Ovary (tissue), 10 donors: ENCODE results near the gene TMSB10. TPM values are rescaled to one million over a fixed set of nuclear protein-coding genes. Genes with fewer than 3 reads are reported as not detected.
A peak's percentile ranks its signal among the peaks of the same experiment; 100 is the strongest.

ENCODE experiments used
- DNase-seq, 5 donors: peaks; one replicate each; pipeline ENCODE4 v3.0.0-alpha.2; 2019 to 2020
- H3K27ac ChIP-seq, 2 donors: fragments of 200-600 bp; one replicate each; pipeline versions ENCODE4 v1.5.1 to v1.8.0; 2019 to 2022
- H3K27me3 ChIP-seq: fragments of 200-600 bp; one replicate; pipeline ENCODE4 v1.8.0; 2022
- H3K36me3 ChIP-seq: fragments of 200-600 bp; sonication (generic); one replicate; pipeline ENCODE4 v1.5.1; 2019
- H3K4me1 ChIP-seq: one replicate; pipeline ENCODE4 v1.8.1; 2013; ENCODE audit warnings: mild to moderate bottlenecking, moderate library complexity; ENCODE audit not compliant: insufficient read depth
- H3K4me3 ChIP-seq: fragments of 200-600 bp; sonication (generic); one replicate; pipeline ENCODE4 v1.5.1; 2017
- H3K9me3 ChIP-seq, 2 donors: fragments of 200-600 bp in 1 of 2; sonication (generic) in 1 of 2; one replicate each; pipeline versions ENCODE4 v1.5.1 to v1.8.1; 2013 to 2019; ENCODE audit warnings: mild to moderate bottlenecking in 1 of 2, moderate library complexity in 1 of 2
- EP300 ChIP-seq: sonication (generic); formaldehyde crosslinking; IDR thresholded peaks from one replicate; pipeline ENCODE4 v1.6.1; 2017; ENCODE audit warnings: antibody characterized with exemption
- POLR2A ChIP-seq: fragments of 450-650 bp; IDR thresholded peaks from one replicate; pipeline ENCODE4 v1.6.1; 2017; ENCODE audit warnings: antibody characterized with exemption, mild to moderate bottlenecking, moderate library complexity
- WGBS, 3 donors: extraction: QIAGEN DNeasy Blood & Tissue Kit in 1 of 3; methylation state at CpG; one replicate each; pipeline versions ENCODE4 v1.1.5 to v1.1.7; 2013 to 2017; 5-methylcytosine and 5-hydroxymethylcytosine counted together
- intact Hi-C, 4 donors: fragments of 100-400 bp; cut with DNase I; formaldehyde crosslinking; loops; one replicate each; pipeline versions ENCODE4 v1.11.0 to v1.15.1; 2022 to 2023
- long read RNA-seq, 3 donors: library from polyadenylated mRNA in 2 of 3; unstranded in 2 of 3; transcript quantifications; one replicate each; pipeline ENCODE4 v2.0.0 and lab custom pipeline, GENCODE V29; 2021 to 2026
- polyA plus RNA-seq, 2 donors: library from polyadenylated mRNA; stranded (reverse); fragments of 200-250 nt in 1 of 2; fragments of 350-450 nt in 1 of 2; fragmentation: Illumina TruSeq in 1 of 2; extraction: RNeasy Lipid Tissue Mini Kit (QIAGEN cat#74804) in 1 of 2; gene quantifications; one replicate each; pipeline ENCODE4 v1.2.3, GENCODE V29; 2013 to 2014
- total RNA-seq, 7 donors: library from RNA; depleted of rRNA in 2 of 7; stranded (reverse); fragments of >200 nt in 2 of 7; fragmentation: NEBNext Ultra II Directional in 3 of 7; extraction: Animal tissue kit (Norgen Biotek cat#: 25700) in 3 of 7; gene quantifications; one replicate each; pipeline versions ENCODE4 v1.1.0 to v1.2.4, GENCODE V29; 2016 to 2023
- TF ChIP-seq, protein P1 (sequence below), 3 donors: fragments of 450-650 bp in 2 of 3; fragments of 200-600 bp in 1 of 3; IDR thresholded peaks; one replicate each; pipeline versions ENCODE4 v1.5.1 to v1.8.0; 2016 to 2022; ENCODE audit warnings: antibody characterized with exemption in 3 of 3, mild to moderate bottlenecking in 1 of 3
- donor health status: DM: no; HTN: no; CAD: no; lungs with moderate emphysema.
- donor health status: DM: no; HTN: no; CAD: no.
- donor health status: Bipolar disorder and iron deficiency.
- donor health status: DM: yes; HTN: yes; CAD: no.
- donor health status: DM: no; HTN: no; CAD: no.
- donor health status: DM: yes; HTN: yes; CAD: no.

The TMSB10 gene
- total RNA-seq: 1,000 to 10,000 TPM; 1,247 to 5,558 (median 2,420) TPM
- 1,000 to 10,000 TPM; 3,855 to 4,037 TPM for polyA plus RNA-seq
- long read RNA-seq, donor 1, transcript TMSB10-201 (3 exons, 496 nt): major isoform, 649 of 673 reads
- long read RNA-seq, donor 1, partial matches to known transcripts: 16 of 673 reads
- long read RNA-seq, donor 1, other reads (novel, unspliced or antisense): 8 of 673 reads
- long read RNA-seq, donor 2, transcript TMSB10-201 (3 exons, 496 nt): major isoform, 950 of 1,025 reads
- long read RNA-seq, donor 2, partial matches to known transcripts: 57 of 1,025 reads
- long read RNA-seq, donor 2, other reads (novel, unspliced or antisense): 18 of 1,025 reads
- long read RNA-seq, donor 3, transcript TMSB10-201 (3 exons, 496 nt): major isoform, 2,436 of 2,586 reads
- long read RNA-seq, donor 3, partial matches to known transcripts: 59 of 2,586 reads
- long read RNA-seq, donor 3, other reads (novel, unspliced or antisense): 91 of 2,586 reads

DNA sequence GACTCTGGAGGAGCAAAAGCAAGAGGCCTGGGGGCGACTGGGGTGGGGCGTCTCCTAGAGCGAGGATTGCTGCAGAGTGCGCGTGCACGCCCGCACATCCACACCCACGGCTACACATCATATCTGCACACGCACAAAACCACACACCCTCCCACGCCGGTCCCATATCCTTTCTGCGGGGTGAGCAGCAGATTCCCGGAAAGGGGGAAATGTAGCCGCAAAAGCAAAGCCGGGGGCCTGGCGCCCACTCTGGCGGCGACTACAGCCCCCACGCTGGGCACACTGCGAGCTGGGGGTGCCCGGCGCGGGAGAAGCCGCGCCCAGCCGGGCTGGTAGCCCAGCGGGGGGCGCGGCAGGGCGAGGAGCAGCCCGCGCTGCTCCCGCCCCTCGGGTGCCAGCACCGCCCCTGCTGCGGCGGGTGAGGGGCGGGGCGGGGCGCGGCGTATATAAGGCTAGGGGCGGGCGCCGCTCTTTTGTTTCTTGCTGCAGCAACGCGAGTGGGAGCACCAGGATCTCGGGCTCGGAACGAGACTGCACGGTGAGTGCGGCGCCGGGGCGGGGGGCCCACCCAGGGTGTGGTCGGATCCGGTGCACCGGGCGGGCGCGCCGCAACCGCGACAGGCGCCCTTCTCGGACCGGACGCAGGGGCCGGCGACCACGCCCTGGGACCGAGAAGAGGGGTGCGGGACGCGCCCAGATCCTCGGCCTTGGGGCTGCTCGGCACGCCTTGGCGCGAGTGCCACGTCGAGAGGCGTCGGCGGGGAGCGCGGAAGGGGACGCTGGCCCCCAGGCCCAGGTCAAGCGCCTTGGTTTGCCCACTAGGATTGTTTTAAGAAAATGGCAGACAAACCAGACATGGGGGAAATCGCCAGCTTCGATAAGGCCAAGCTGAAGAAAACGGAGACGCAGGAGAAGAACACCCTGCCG is at the start of gene TMSB10:
TSS of gene TMSB10 (plus strand) at position 476 of the 927 bp plus-strand sequence.
- Histone ChIP-seq H3K4me3 (peak within 1 kb of the TSS; percentile 78), H3K36me3 (no peaks in the 10 kb centered on the region), H3K27ac (peak within 1 kb of the TSS; percentile 87 to 90), H3K9me3 (no peaks in the 10 kb centered on the region), H3K27me3 (no peaks in the 10 kb centered on the region), H3K4me1 (peaks cover 5% of the 10 kb centered on the region)
- TF ChIP-seq, protein P1, sequence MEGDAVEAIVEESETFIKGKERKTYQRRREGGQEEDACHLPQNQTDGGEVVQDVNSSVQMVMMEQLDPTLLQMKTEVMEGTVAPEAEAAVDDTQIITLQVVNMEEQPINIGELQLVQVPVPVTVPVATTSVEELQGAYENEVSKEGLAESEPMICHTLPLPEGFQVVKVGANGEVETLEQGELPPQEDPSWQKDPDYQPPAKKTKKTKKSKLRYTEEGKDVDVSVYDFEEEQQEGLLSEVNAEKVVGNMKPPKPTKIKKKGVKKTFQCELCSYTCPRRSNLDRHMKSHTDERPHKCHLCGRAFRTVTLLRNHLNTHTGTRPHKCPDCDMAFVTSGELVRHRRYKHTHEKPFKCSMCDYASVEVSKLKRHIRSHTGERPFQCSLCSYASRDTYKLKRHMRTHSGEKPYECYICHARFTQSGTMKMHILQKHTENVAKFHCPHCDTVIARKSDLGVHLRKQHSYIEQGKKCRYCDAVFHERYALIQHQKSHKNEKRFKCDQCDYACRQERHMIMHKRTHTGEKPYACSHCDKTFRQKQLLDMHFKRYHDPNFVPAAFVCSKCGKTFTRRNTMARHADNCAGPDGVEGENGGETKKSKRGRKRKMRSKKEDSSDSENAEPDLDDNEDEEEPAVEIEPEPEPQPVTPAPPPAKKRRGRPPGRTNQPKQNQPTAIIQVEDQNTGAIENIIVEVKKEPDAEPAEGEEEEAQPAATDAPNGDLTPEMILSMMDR (IDR thresholded peaks at IDR 0.05): peak in 1 of 3 donors; percentile 23
- TF ChIP-seq EP300 (no peak), POLR2A (peak; percentile 85)
- WGBS, 3 donors: 0% methylated on average over 39 to 94 of the region's 94 CpGs
- intact Hi-C loops: loop anchor here in 1 of 4 donors (2.0 kb wide), 1 partner anchor 25 kb away; the partner anchor contains the start of gene TRABD2A
- DNase-seq: peak; percentile 90 to 95 (median 93)

DNA sequence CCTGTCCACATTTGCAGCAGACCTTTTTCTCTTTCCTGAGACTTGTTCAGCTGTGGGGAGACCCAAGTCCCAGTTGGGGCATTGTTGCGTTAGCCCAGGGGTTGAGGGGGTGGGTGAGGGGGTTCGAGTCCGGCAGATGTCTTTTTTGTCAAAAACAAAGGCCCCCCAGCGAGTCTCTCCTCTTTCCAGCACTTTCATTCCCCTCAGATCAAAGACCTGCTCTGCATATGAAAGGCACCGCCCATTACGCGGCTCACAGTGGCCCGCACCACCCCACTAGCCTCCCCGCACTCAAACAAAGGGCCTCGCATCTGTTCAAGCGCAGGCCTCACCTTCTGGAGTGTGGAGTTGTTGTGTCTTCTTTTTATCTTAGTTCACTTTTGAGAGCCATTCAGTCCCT is 49.7 kb upstream of the TMSB10 start:
- 56 to 76% (median 69%) methylated on average over 11 of the region's 11 CpGs for WGBS, 3 donors
- TF ChIP-seq, protein P1 (IDR thresholded peaks at IDR 0.05): no peak
- TF ChIP-seq EP300 (no peak), POLR2A (no peak)

DNA sequence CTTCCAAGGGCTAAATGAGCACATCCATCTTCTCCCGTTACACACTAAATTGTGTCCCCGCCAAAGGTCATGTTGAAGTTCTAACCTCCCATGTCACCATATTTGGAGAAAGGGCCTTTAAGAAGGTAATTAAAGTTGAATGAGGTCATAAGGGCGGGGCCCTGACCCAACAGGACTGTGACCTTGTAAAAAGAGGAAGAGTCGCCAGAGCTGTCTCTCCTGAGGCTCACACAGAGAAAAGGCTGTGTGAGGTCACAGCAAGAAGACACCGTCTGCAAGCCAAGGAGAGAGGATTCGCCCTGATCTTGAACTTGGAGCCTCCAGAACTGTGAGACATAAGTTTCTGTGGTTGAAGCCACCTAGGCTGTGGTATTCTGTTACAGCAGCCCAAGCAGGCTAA is 48.7 kb upstream of the TMSB10 start:
- WGBS, 3 donors: 82 to 96% (median 90%) methylated on average over 6 of the region's 6 CpGs
- H3K4me1 ChIP-seq: no peaks in the 10 kb centered on the region
- intact Hi-C loops: no loop called here
- no peaks in the 10 kb centered on the region for H3K36me3 ChIP-seq
- no peaks in the 10 kb centered on the region for H3K27me3 ChIP-seq
- TF ChIP-seq EP300 (no peak), POLR2A (no peak)
- TF ChIP-seq, protein P1 (IDR thresholded peaks at IDR 0.05): no peak
- no peaks in the 10 kb centered on the region for H3K9me3 ChIP-seq
- H3K4me3 ChIP-seq: no peak overlapping the region
- H3K27ac ChIP-seq: no peak overlapping the region
- no peak for DNase-seq

More for the DNA sequence above, 49.7 kb upstream of the TMSB10 start:
- Histone ChIP-seq H3K27me3 (no peaks in the 10 kb centered on the region), H3K9me3 (no peaks in the 10 kb centered on the region), H3K4me1 (no peaks in the 10 kb centered on the region), H3K27ac (no peak overlapping the region), H3K36me3 (no peaks in the 10 kb centered on the region), H3K4me3 (no peak overlapping the region)
- no peak for DNase-seq
- intact Hi-C loops: no loop called here

DNA sequence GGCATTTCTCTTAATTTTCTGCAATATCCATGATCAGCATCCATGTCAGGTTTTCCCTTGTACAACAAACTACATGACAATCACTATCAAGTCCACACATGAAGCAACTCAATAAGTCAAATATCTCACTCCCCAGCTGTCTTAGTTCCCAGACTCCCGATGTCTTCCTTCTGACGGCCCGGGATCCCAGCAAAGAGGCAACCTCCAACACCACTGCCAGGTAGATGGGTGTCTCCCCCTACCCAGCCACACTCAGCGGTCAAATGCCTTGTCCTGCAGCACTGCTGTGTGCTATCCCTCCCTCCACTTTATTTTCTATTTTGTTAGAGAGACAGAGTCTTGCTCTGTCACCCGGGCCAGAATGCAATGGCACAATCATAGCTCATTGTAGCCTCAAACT is 47.9 kb upstream of the TMSB10 start:
- DNase-seq: no peak
- TF ChIP-seq, protein P1 (IDR thresholded peaks at IDR 0.05): no peak
- TF ChIP-seq POLR2A: no peak
- TF ChIP-seq EP300: no peak
- no peak overlapping the region for H3K4me3 ChIP-seq
- no peaks in the 10 kb centered on the region for H3K4me1 ChIP-seq
- H3K9me3 ChIP-seq: no peaks in the 10 kb centered on the region
- intact Hi-C loops: no loop called here
- no peaks in the 10 kb centered on the region for H3K27me3 ChIP-seq
- WGBS, 3 donors: 94 to 97% (median 94%) methylated on average over 5 of the region's 5 CpGs
- H3K27ac ChIP-seq: no peak overlapping the region
- H3K36me3 ChIP-seq: no peaks in the 10 kb centered on the region
